SK-N-SH (cell line): ENCODE data around the gene PKP2. TPM values are rescaled to one million over a fixed set of nuclear protein-coding genes. Genes with fewer than 3 reads are reported as not detected.

Experiments
- CTCF ChIA-PET: fragments of 300-600, 350-600 bp; formaldehyde crosslinking; extraction: SDS; loops from one replicate; lab custom pipeline; 2021; lab: Yijun Ruan, JAX
- POLR2A ChIA-PET: fragments of 350-600 bp; sonication (Branson Sonifier 250); formaldehyde crosslinking; extraction: SDS; loops from one replicate; lab custom pipeline; 2020; ENCODE audit warnings: antibody characterized with exemption, inconsistent platforms; lab: Yijun Ruan, JAX
- DNase-seq: peaks from one replicate; pipeline ENCODE4 v3.0.0; 2012
- H2AFZ ChIP-seq: fragments of 200-600 bp; sonication (generic); 2 replicates; pipeline ENCODE4 v1.8.1; 2016; ENCODE audit warnings: antibody characterized with exemption, mild to moderate bottlenecking, low read depth
- H3F3A ChIP-seq: fragments of 200-600 bp; sonication (generic); replicated peaks from 2 replicates; pipeline ENCODE3; 2016; ENCODE audit warnings: antibody characterized with exemption, mild to moderate bottlenecking; ENCODE audit not compliant: insufficient read depth
- H3K27ac ChIP-seq, 2 experiments: fragments of 200-500 bp in 1 of 2; fragments of 200-600 bp in 1 of 2; sonication (Bioruptor generic) in 1 of 2; sonication (generic), shearing (Covaris generic) in 1 of 2; 2 replicates each; pipeline versions ENCODE4 v1.5.1 to v1.6.1; 2014 to 2016; ENCODE audit warnings: low read depth in 2 of 2, inconsistent platforms in 1 of 2, low read length in 1 of 2, mild to moderate bottlenecking in 1 of 2, mixed read lengths in 1 of 2
- H3K27me3 ChIP-seq: fragments of 200-600 bp; sonication (generic), shearing (Covaris generic); 2 replicates; pipeline ENCODE4 v1.6.1; 2016; ENCODE audit warnings: mixed run types; ENCODE audit not compliant: insufficient read depth
- H3K36me3 ChIP-seq, 2 experiments: fragments of 200-500 bp in 1 of 2; fragments of 200-600 bp in 1 of 2; sonication (Bioruptor generic) in 1 of 2; sonication (generic) in 1 of 2; replicated peaks in 1 of 2; 2 replicates each; pipeline versions ENCODE3 to v1.5.1; 2014 to 2016; ENCODE audit warnings: low read length in 1 of 2, mild to moderate bottlenecking in 1 of 2; ENCODE audit not compliant: insufficient read depth in 2 of 2, control insufficient read depth in 1 of 2
- H3K4me1 ChIP-seq, 2 experiments: fragments of 200-500 bp in 1 of 2; fragments of 200-600 bp in 1 of 2; sonication (Bioruptor generic) in 1 of 2; sonication (generic), shearing (Covaris generic) in 1 of 2; 2 replicates each; pipeline versions ENCODE4 v1.5.1 to v1.6.1; 2014 to 2016; ENCODE audit warnings: low read depth in 1 of 2, low read length in 1 of 2, mixed run types in 1 of 2; ENCODE audit not compliant: insufficient read depth in 2 of 2, control insufficient read depth in 1 of 2
- H3K4me2 ChIP-seq: fragments of 200-600 bp; sonication (generic), shearing (Covaris generic); 2 replicates; pipeline ENCODE4 v1.6.1; 2017; ENCODE audit warnings: mixed run types
- H3K4me3 ChIP-seq, 2 experiments: fragments of 200-500 bp in 1 of 2; fragments of 200-600 bp in 1 of 2; sonication (Bioruptor generic) in 1 of 2; sonication (generic), shearing (Covaris generic) in 1 of 2; 2 replicates each; pipeline versions ENCODE4 v1.5.1 to v1.8.1; 2014 to 2016; ENCODE audit warnings: low read depth in 2 of 2, inconsistent platforms in 1 of 2, low read length in 1 of 2, mild to moderate bottlenecking in 1 of 2, mixed read lengths in 1 of 2, moderate library complexity in 1 of 2
- H3K79me2 ChIP-seq: fragments of 200-600 bp; sonication (generic); 2 replicates; pipeline ENCODE4 v1.8.1; 2017; ENCODE audit warnings: mild to moderate bottlenecking; ENCODE audit not compliant: insufficient read depth
- H3K9ac ChIP-seq: fragments of 200-600 bp; sonication (generic); 2 replicates; pipeline ENCODE4 v1.6.1; 2017; ENCODE audit warnings: mixed run types
- H3K9me2 ChIP-seq: fragments of 200-600 bp; sonication (generic); 2 replicates; pipeline ENCODE4 v1.6.1; 2017; ENCODE audit warnings: mixed run types
- H3K9me3 ChIP-seq: fragments of 200-600 bp; sonication (generic); 2 replicates; pipeline ENCODE4 v1.6.1; 2017; ENCODE audit warnings: mixed run types, mild to moderate bottlenecking, moderate library complexity
- H4K20me1 ChIP-seq: fragments of 200-600 bp; sonication (generic); 2 replicates; pipeline ENCODE4 v1.6.1; 2017; ENCODE audit warnings: mild to moderate bottlenecking, mixed run types; ENCODE audit not compliant: insufficient read depth
- CHD2 ChIP-seq: fragments of 150-350 bp; IDR thresholded peaks from 2 replicates; pipeline ENCODE4 v1.6.1; 2018; ENCODE audit warnings: low read length; ENCODE audit not compliant: partially characterized antibody
- CTCF ChIP-seq: fragments of 200-600 bp; sonication (generic); IDR thresholded peaks from 2 replicates; pipeline ENCODE4 v1.6.1; 2017; ENCODE audit warnings: antibody characterized with exemption, mild to moderate bottlenecking, moderate library complexity
- EZH2phosphoT487 ChIP-seq: fragments of 200-600 bp; sonication (generic); IDR thresholded peaks from 2 replicates; pipeline ENCODE4 v1.6.1; 2017; ENCODE audit warnings: low read depth, mixed run types, mild to moderate bottlenecking, antibody characterized with exemption, moderate library complexity, borderline replicate concordance
- GATA2 ChIP-seq: sonication (generic); formaldehyde crosslinking; IDR thresholded peaks from 2 replicates; pipeline ENCODE4 v1.5.0; 2020; ENCODE audit warnings: mild to moderate bottlenecking, missing genetic modification reagents
- JUND ChIP-seq: IDR thresholded peaks from 2 replicates; pipeline ENCODE4 v1.4.0; 2012
- MXI1 ChIP-seq: IDR thresholded peaks from 2 replicates; pipeline ENCODE4 v1.6.1; 2012; ENCODE audit warnings: mild to moderate bottlenecking, low read depth, low read length, improper control_type of control experiment
- NFIC ChIP-seq: IDR thresholded peaks from 2 replicates; pipeline ENCODE4 v1.4.0; 2012; ENCODE audit warnings: borderline replicate concordance
- NRF1 ChIP-seq: IDR thresholded peaks from 2 replicates; pipeline ENCODE4 v1.6.1; 2012; ENCODE audit warnings: low read depth, mild to moderate bottlenecking, low read length
- PBX3 ChIP-seq: IDR thresholded peaks from 2 replicates; pipeline ENCODE4; 2012
- POLR2AphosphoS5 ChIP-seq: IDR thresholded peaks from 2 replicates; pipeline ENCODE4 v1.6.1; 2012; ENCODE audit warnings: low read depth, low read length
- RAD21 ChIP-seq: IDR thresholded peaks from 2 replicates; pipeline ENCODE4 v1.6.1; 2012; ENCODE audit warnings: mild to moderate bottlenecking, low read length
- RCOR1 ChIP-seq: fragments of 150-350 bp; IDR thresholded peaks from 2 replicates; pipeline ENCODE4 v1.6.1; 2017; ENCODE audit warnings: antibody characterized with exemption, low read length
- RFX5 ChIP-seq: IDR thresholded peaks from 2 replicates; pipeline ENCODE4 v1.6.1; 2012; ENCODE audit warnings: mild to moderate bottlenecking, improper control_type of control experiment, low read length
- RXRA ChIP-seq: IDR thresholded peaks from 2 replicates; pipeline ENCODE4 v1.4.0; 2012; ENCODE audit warnings: low read depth, mild to moderate bottlenecking, borderline replicate concordance
- SIN3A ChIP-seq: IDR thresholded peaks from 2 replicates; pipeline ENCODE4 v1.6.1; 2012; ENCODE audit warnings: low read depth, mild to moderate bottlenecking, low read length, moderate library complexity, borderline replicate concordance
- SMC3 ChIP-seq: IDR thresholded peaks from 2 replicates; pipeline ENCODE4 v1.6.1; 2012; ENCODE audit warnings: low read depth, low read length, improper control_type of control experiment
- TAF1 ChIP-seq: IDR thresholded peaks from 2 replicates; pipeline ENCODE4 v1.6.1; 2012; ENCODE audit warnings: low read depth, mild to moderate bottlenecking, low read length, moderate library complexity, borderline replicate concordance
- TEAD4 ChIP-seq: IDR thresholded peaks from 2 replicates; pipeline ENCODE4 v1.4.0; 2012; ENCODE audit warnings: mild to moderate bottlenecking, borderline replicate concordance; ENCODE audit not compliant: insufficient read depth
- YY1 ChIP-seq: IDR thresholded peaks from 2 replicates; pipeline ENCODE4 v1.4.0; 2012; ENCODE audit warnings: low read depth, mild to moderate bottlenecking
- ZBTB33 ChIP-seq: IDR thresholded peaks from 2 replicates; pipeline ENCODE4 v1.4.0; 2012; ENCODE audit warnings: low read depth, borderline replicate concordance
- WGBS: methylation state at CpG from one replicate; pipeline ENCODE4 v1.1.6; 2017; ENCODE audit warnings: low lambda C conversion rate; 5-methylcytosine and 5-hydroxymethylcytosine counted together
- polyA plus RNA-seq, 3 experiments: library from polyadenylated mRNA; depleted of rRNA; stranded (reverse); fragments of >200 nt; gene quantifications; 2 replicates each; pipeline ENCODE4 v1.2.3, GENCODE V29; 2012

The PKP2 gene
- polyA plus RNA-seq, 1 of the 3 experiments (the other 2 are of a cell fraction), result 0.10 TPM

GRCh38 chr12:32756476-32757066 lies 140.0 kb downstream of the PKP2 start (continued):
- TF ChIP-seq NFIC, result no peak
- no peak for TF ChIP-seq GATA2
- no peak for TF ChIP-seq MXI1
- TF ChIP-seq PBX3, result no peak
- TF ChIP-seq RCOR1, result no peak
- no peak for TF ChIP-seq SIN3A
- no peak for TF ChIP-seq SMC3
- TF ChIP-seq, all 33 proteins: peak for 0

- WGBS, result 1% methylated on average over 25 of the region's 39 CpGs
- Histone ChIP-seq H3K4me2 (peak within 1 kb of the TSS; percentile 87), H3K36me3 (peaks cover 20 to 22% of the 10 kb centered on the region in 2 experiments), H3K27ac (peak within 1 kb of the TSS; percentile 82 to 91), H3K79me2 (peaks cover 29% of the 10 kb centered on the region), H3K4me1 (peaks cover 9 to 12% of the 10 kb centered on the region in 2 experiments; a peak in 1 of 4 replicates), H3K9me2 (no peaks in the 10 kb centered on the region), H4K20me1 (no peaks in the 10 kb centered on the region), H3K27me3 (no peaks in the 10 kb centered on the region), H3K4me3 (peak within 1 kb of the TSS; percentile 87 to 97), H2AFZ (peak within 1 kb of the TSS; percentile 99), H3K9ac (peak within 1 kb of the TSS; percentile 94), H3F3A (peaks cover 4% of the 10 kb centered on the region), H3K9me3 (no peaks in the 10 kb centered on the region)
- peak; percentile 90 for DNase-seq
- POLR2A ChIA-PET, result interaction anchor here (0.8 to 2.3 kb wide), 10 partner anchors 65 to 1266 kb away, joined by 3 to 10 read pairs (median 6); partner anchors contain the start of genes ALG10, DNM1L and PKP2
- TF ChIP-seq SMC3 (peak; percentile 92), CTCF (peak; percentile 94), RFX5 (no peak), CHD2 (peak; percentile 18), NRF1 (peak; percentile 89), TEAD4 (no peak), RAD21 (peak; percentile 98), RCOR1 (no peak), ZBTB33 (no peak), YY1 (peak; percentile 96), POLR2AphosphoS5 (peak; percentile 94), JUND (no peak), RXRA (no peak), MXI1 (peak; percentile 64), TAF1 (peak; percentile 93), EZH2phosphoT487 (no peak)
- CTCF ChIA-PET, result interaction anchor here (0.7 to 4.8 kb wide), 87 partner anchors 10 to 1594 kb away, joined by 3 to 150 read pairs (median 5); partner anchors contain the start of genes ALG10, DNM1L, FGD4 and PKP2
Measured at GRCh38 chr12:32755654-32756475, 140.7 kb downstream of the PKP2 start, which contains the start of gene YARS2. TSS of gene YARS2 (minus strand) at chr12:32755897. CDS start at chr12:32755874, 23 bp downstream.
